PFSK-1 (cell line): ENCODE data around the gene FMNL3.

Source experiments
- FOXP2 ChIP-seq: optimal IDR thresholded peaks from 2 replicates; pipeline ENCODE3; 2011; ENCODE audit warnings: borderline replicate concordance, control low read depth, inconsistent platforms; ENCODE audit not compliant: insufficient read depth; ENCODE audit errors: extremely low read length, extremely low read depth
- POLR2AphosphoS5 ChIP-seq: IDR thresholded peaks from 2 replicates; pipeline ENCODE4 v1.6.1; 2012; ENCODE audit warnings: low read depth, mild to moderate bottlenecking, control low read depth, low read length, moderate library complexity
- SIN3A ChIP-seq: IDR thresholded peaks from 2 replicates; pipeline ENCODE4 v1.6.1; 2012; ENCODE audit warnings: mild to moderate bottlenecking, low read length, moderate library complexity, borderline replicate concordance; ENCODE audit not compliant: insufficient read depth
- TAF1 ChIP-seq: IDR thresholded peaks from 2 replicates; pipeline ENCODE4 v1.6.1; 2012; ENCODE audit warnings: low read length, control low read depth, borderline replicate concordance; ENCODE audit not compliant: insufficient read depth

GRCh38 chr12:49683599-49684309 is 23.5 kb downstream of the FMNL3 start:
- no peak for TF ChIP-seq TAF1
- no peak for TF ChIP-seq SIN3A
- no peak for TF ChIP-seq POLR2AphosphoS5
- no peak for TF ChIP-seq FOXP2
